ENCODE measurements around the gene KCNH3.
"Not testable (repeated sequence)": the region's sequence is repeated elsewhere in the genome, so short reads cannot be mapped to it uniquely, and the experiment has no call there.

The KCNH3 gene

GRCh38 chr12:49527361-49528130, 11.3 kb upstream of the KCNH3 start:
- DNase-seq (ENCODE audit: low read depth, low spot score) = no peak

GRCh38 chr12:49529414-49529813, 9.4 kb upstream of the KCNH3 start:
- DNase-seq (ENCODE audit: low read depth, low spot score) = no peak

GRCh38 chr12:49531745-49532144, 7.1 kb upstream of the KCNH3 start:
- no peak for DNase-seq (ENCODE audit: low read depth, low spot score)

- DNase-seq (ENCODE audit: low read depth, low spot score) = no peak
These were observed 5.5 kb upstream of the KCNH3 start for GRCh38 chr12:49533331-49533730.

- DNase-seq (ENCODE audit: low read depth, low spot score) = not testable (repeated sequence)
These were observed 4.7 kb upstream of the KCNH3 start for GRCh38 chr12:49534122-49534521.

GRCh38 chr12:49534731-49535278, 4.0 kb upstream of the KCNH3 start:
- no peak for DNase-seq (ENCODE audit: low read depth, low spot score)

- DNase-seq (ENCODE audit: low read depth, low spot score) = no peak
These were observed 2.8 kb upstream of the KCNH3 start for GRCh38 chr12:49535921-49536525.

- DNase-seq (ENCODE audit: low read depth, low spot score) = no peak
These were observed 2.2 kb upstream of the KCNH3 start for GRCh38 chr12:49536526-49537071.

- DNase-seq (ENCODE audit: low read depth, low spot score) = no peak
These were observed 1.5 kb upstream of the KCNH3 start for GRCh38 chr12:49537231-49537751.

- DNase-seq (ENCODE audit: low read depth, low spot score) = no peak
These were observed 899 bp upstream of the KCNH3 start for GRCh38 chr12:49537752-49538509.

GRCh38 chr12:49539406-49540228, 787 bp downstream of the KCNH3 start:
- DNase-seq (ENCODE audit: low read depth, low spot score) = no peak

- DNase-seq (ENCODE audit: low read depth, low spot score) = no peak
These were observed 1.7 kb downstream of the KCNH3 start for GRCh38 chr12:49540229-49541139.

GRCh38 chr12:49541140-49541861, 2.5 kb downstream of the KCNH3 start:
- no peak for DNase-seq (ENCODE audit: low read depth, low spot score)

- no peak for DNase-seq (ENCODE audit: low read depth, low spot score)
These were observed 3.2 kb downstream of the KCNH3 start for GRCh38 chr12:49541911-49542505.

GRCh38 chr12:49542592-49543160, 3.8 kb downstream of the KCNH3 start:
- no peak for DNase-seq (ENCODE audit: low read depth, low spot score)

GRCh38 chr12:49543221-49543913, 4.5 kb downstream of the KCNH3 start:
- DNase-seq (ENCODE audit: low read depth, low spot score) = no peak

GRCh38 chr12:49543914-49544815, 5.3 kb downstream of the KCNH3 start:
- no peak for DNase-seq (ENCODE audit: low read depth, low spot score)

Measured in iPS DF 19.7 (cell line).